HEK293 (cell line): ENCODE data around the gene CLIP1.

Experiments
- CTCF ChIA-PET: fragments of 350-600 bp; formaldehyde crosslinking; extraction: SDS; loops from one replicate; lab custom pipeline; 2021; ENCODE audit warnings: antibody characterized with exemption; lab: Yijun Ruan, JAX
- POLR2A ChIA-PET: fragments of 300-600 bp; formaldehyde crosslinking; extraction: SDS; loops from one replicate; lab custom pipeline; 2020; ENCODE audit warnings: antibody characterized with exemption, inconsistent platforms; lab: Yijun Ruan, JAX
- H3K27ac ChIP-seq: fragments of 200-500 bp; sonication (Bioruptor generic); 2 replicates; pipeline ENCODE4 v1.5.1; 2014; ENCODE audit warnings: low read depth, low read length, control low read depth, inconsistent platforms; ENCODE audit errors: extremely low read depth
- H3K36me3 ChIP-seq, 2 experiments: fragments of 200-500 bp in 1 of 2; sonication (Bioruptor generic) in 1 of 2; 1 replicate in 1 of 2; 2 replicates in 1 of 2; pipeline ENCODE4 v1.5.1; 2014 to 2017; ENCODE audit warnings: inconsistent platforms in 2 of 2, low read length in 2 of 2; ENCODE audit not compliant: control insufficient read depth in 2 of 2, insufficient read depth in 1 of 2
- H3K4me1 ChIP-seq: fragments of 200-500 bp; sonication (Bioruptor generic); 2 replicates; pipeline ENCODE4 v1.5.1; 2014; ENCODE audit warnings: mild to moderate bottlenecking, low read length, inconsistent platforms; ENCODE audit not compliant: control insufficient read depth, insufficient read depth
- H3K4me3 ChIP-seq: 2 replicates; pipeline ENCODE4 v1.5.1; 2011; ENCODE audit warnings: low read depth, mild to moderate bottlenecking, control low read depth, low read length, moderate library complexity
- H3K9me3 ChIP-seq: fragments of 200-500 bp; sonication (Bioruptor generic); 2 replicates; pipeline ENCODE4 v1.5.1; 2014; ENCODE audit warnings: low read depth, low read length, inconsistent platforms; ENCODE audit not compliant: control insufficient read depth, insufficient read depth
- BCL6B ChIP-seq: fragments of 450-650 bp; formaldehyde crosslinking; IDR thresholded peaks from 2 replicates; pipeline ENCODE4 v1.5.1; 2017; ENCODE audit warnings: missing biosample characterization, missing genetic modification characterization
- GFI1B ChIP-seq: fragments of 450-650 bp; formaldehyde crosslinking; IDR thresholded peaks from 2 replicates; pipeline ENCODE4 v1.5.1; 2016; ENCODE audit warnings: missing biosample characterization, missing genetic modification characterization
- GLI2 ChIP-seq: fragments of 450-650 bp; formaldehyde crosslinking; IDR thresholded peaks from 2 replicates; pipeline ENCODE4; 2017; ENCODE audit warnings: missing biosample characterization, missing genetic modification characterization, low read depth, borderline replicate concordance
- OSR2 ChIP-seq: fragments of 450-650 bp; formaldehyde crosslinking; IDR thresholded peaks from 2 replicates; pipeline ENCODE4 v1.5.1; 2016; ENCODE audit warnings: missing biosample characterization, missing genetic modification characterization
- PATZ1 ChIP-seq: fragments of 450-650 bp; formaldehyde crosslinking; IDR thresholded peaks from 2 replicates; pipeline ENCODE4 v1.5.1; 2016; ENCODE audit warnings: missing biosample characterization, missing genetic modification characterization
- PBX3 ChIP-seq: sonication (generic); formaldehyde crosslinking; IDR thresholded peaks from 2 replicates; pipeline ENCODE4 v1.8.1; 2022; ENCODE audit warnings: mild to moderate bottlenecking, moderate library complexity, missing genetic modification reagents
- SCRT1 ChIP-seq: fragments of 450-650 bp; formaldehyde crosslinking; IDR thresholded peaks from 2 replicates; pipeline ENCODE4 v1.5.1; 2016; ENCODE audit warnings: missing biosample characterization, missing genetic modification characterization, borderline replicate concordance
- SCRT2 ChIP-seq: fragments of 450-650 bp; formaldehyde crosslinking; IDR thresholded peaks from 2 replicates; pipeline ENCODE4 v1.5.1; 2016; ENCODE audit warnings: missing biosample characterization, missing genetic modification characterization
- SP2 ChIP-seq: fragments of 450-650 bp; formaldehyde crosslinking; IDR thresholded peaks from 2 replicates; pipeline ENCODE4 v1.5.1; 2016; ENCODE audit warnings: missing biosample characterization, missing genetic modification characterization
- ZBTB10 ChIP-seq: fragments of 450-650 bp; formaldehyde crosslinking; IDR thresholded peaks from 2 replicates; pipeline ENCODE4 v1.5.1; 2016; ENCODE audit warnings: missing biosample characterization, missing genetic modification characterization
- ZBTB8A ChIP-seq: fragments of 450-650 bp; formaldehyde crosslinking; IDR thresholded peaks from 2 replicates; pipeline ENCODE4 v1.5.1; 2016; ENCODE audit warnings: missing biosample characterization, missing genetic modification characterization
- ZFHX2 ChIP-seq: fragments of 450-650 bp; formaldehyde crosslinking; conservative IDR thresholded peaks from 2 replicates; pipeline ENCODE4 v1.5.1; 2016; ENCODE audit warnings: missing biosample characterization, missing genetic modification characterization
- ZIC2 ChIP-seq: fragments of 450-650 bp; formaldehyde crosslinking; IDR thresholded peaks from 2 replicates; pipeline ENCODE4 v1.5.1; 2016; ENCODE audit warnings: missing biosample characterization, missing genetic modification characterization
- ZNF112 ChIP-seq: fragments of 450-650 bp; formaldehyde crosslinking; IDR thresholded peaks from 2 replicates; pipeline ENCODE4 v1.5.0; 2017; ENCODE audit warnings: missing biosample characterization, missing genetic modification characterization
- ZNF132 ChIP-seq: fragments of 450-650 bp; formaldehyde crosslinking; IDR thresholded peaks from 2 replicates; pipeline ENCODE4 v1.5.1; 2017; ENCODE audit warnings: missing biosample characterization, missing genetic modification characterization, borderline replicate concordance
- ZNF133 ChIP-seq: fragments of 450-650 bp; formaldehyde crosslinking; IDR thresholded peaks from 2 replicates; pipeline ENCODE4 v1.5.1; 2016; ENCODE audit warnings: missing biosample characterization, missing genetic modification characterization
- ZNF169 ChIP-seq: fragments of 450-650 bp; formaldehyde crosslinking; IDR thresholded peaks from 2 replicates; pipeline ENCODE4 v1.5.1; 2016; ENCODE audit warnings: missing biosample characterization, missing genetic modification characterization
- ZNF184 ChIP-seq: fragments of 450-650 bp; IDR thresholded peaks from 2 replicates; pipeline ENCODE4 v1.5.1; 2018; ENCODE audit warnings: missing biosample characterization, mild to moderate bottlenecking, missing genetic modification characterization
- ZNF19 ChIP-seq: fragments of 450-650 bp; formaldehyde crosslinking; IDR thresholded peaks from 2 replicates; pipeline ENCODE4; 2016; ENCODE audit warnings: missing biosample characterization, missing genetic modification characterization, low read depth
- ZNF266 ChIP-seq: fragments of 450-650 bp; formaldehyde crosslinking; IDR thresholded peaks from 2 replicates; pipeline ENCODE4 v1.5.1; 2016; ENCODE audit warnings: missing biosample characterization, missing genetic modification characterization, low read depth
- ZNF501 ChIP-seq: fragments of 450-650 bp; formaldehyde crosslinking; IDR thresholded peaks from 2 replicates; pipeline ENCODE4 v1.5.1; 2016; ENCODE audit warnings: missing biosample characterization, missing genetic modification characterization
- ZNF510 ChIP-seq: fragments of 450-650 bp; formaldehyde crosslinking; IDR thresholded peaks from 2 replicates; pipeline ENCODE4 v1.5.1; 2018; ENCODE audit warnings: mild to moderate bottlenecking, missing genetic modification characterization, missing biosample characterization; ENCODE audit not compliant: insufficient replicate concordance
- ZNF560 ChIP-seq: fragments of 450-650 bp; formaldehyde crosslinking; IDR thresholded peaks from 2 replicates; pipeline ENCODE4 v1.5.1; 2017; ENCODE audit warnings: missing biosample characterization, missing genetic modification characterization, borderline replicate concordance
- ZNF624 ChIP-seq: fragments of 450-650 bp; formaldehyde crosslinking; IDR thresholded peaks from 2 replicates; pipeline ENCODE4 v1.5.1; 2017; ENCODE audit warnings: missing biosample characterization, missing genetic modification characterization
- ZNF629 ChIP-seq: fragments of 450-650 bp; formaldehyde crosslinking; IDR thresholded peaks from 2 replicates; pipeline ENCODE4 v1.5.1; 2017; ENCODE audit warnings: missing biosample characterization, missing genetic modification characterization
- ZNF776 ChIP-seq: fragments of 450-650 bp; formaldehyde crosslinking; IDR thresholded peaks from 2 replicates; pipeline ENCODE4 v1.5.0; 2017; ENCODE audit warnings: missing biosample characterization, missing genetic modification characterization, borderline replicate concordance
- ZNF830 ChIP-seq: fragments of 450-650 bp; IDR thresholded peaks from 2 replicates; pipeline ENCODE4 v1.5.0; 2018; ENCODE audit warnings: missing biosample characterization, missing genetic modification characterization, low read depth, mild to moderate bottlenecking, moderate library complexity

CLIP1 gene

GRCh38 chr12:122459211-122459610 is 36.7 kb upstream of the CLIP1 start:
- ChIA-PET CTCF (no interaction called here), POLR2A (no interaction called here)
- no peaks in the 10 kb centered on the region for H3K36me3 ChIP-seq
- no peak for TF ChIP-seq ZFHX2 (tag by site-specific recombination)
- peak; percentile 75 for TF ChIP-seq ZIC2 (tag by site-specific recombination)
- TF ChIP-seq, all 188 proteins: peak for 1
- Histone ChIP-seq H3K9me3 (no peaks in the 10 kb centered on the region), H3K27ac (no peak overlapping the region), H3K4me3 (no peak overlapping the region), H3K4me1 (no peaks in the 10 kb centered on the region)

- H3K27ac ChIP-seq, result no peak overlapping the region
- no peak overlapping the region for H3K4me3 ChIP-seq
- POLR2A ChIA-PET, result no interaction called here
- no peaks in the 10 kb centered on the region for H3K9me3 ChIP-seq
- CTCF ChIA-PET, result interaction anchor here (0.6 kb wide), 1 partner anchor 15 kb away, joined by 4 read pairs; no protein-coding TSS in a partner anchor
- no peaks in the 10 kb centered on the region for H3K36me3 ChIP-seq
- no peaks in the 10 kb centered on the region for H3K4me1 ChIP-seq
- TF ChIP-seq ZNF184 (no peak), ZNF132 (tag by site-specific recombination) (no peak), ZBTB8A (tag by site-specific recombination) (peak; percentile 85), ZNF266 (tag by site-specific recombination) (0 out of 2 replicates have a peak, but pooled peaks have one; percentile 44), ZNF624 (tag by site-specific recombination) (no peak), ZNF19 (tag by site-specific recombination) (peak; percentile 37; the same call in 1 of the 2 replicates), ZNF560 (tag by site-specific recombination) (peak; percentile 70; the same call in 1 of the 2 replicates), ZBTB10 (tag by site-specific recombination) (no peak), BCL6B (tag by site-specific recombination) (no peak), PATZ1 (tag by site-specific recombination) (no peak), ZNF629 (peak; percentile 71), GFI1B (tag by site-specific recombination) (peak; percentile 32; the same call in 1 of the 2 replicates), SCRT2 (tag by site-specific recombination) (peak; percentile 37), ZNF501 (tag by site-specific recombination) (peak; percentile 42; the same call in 1 of the 2 replicates), SCRT1 (tag by site-specific recombination) (peak; percentile 63; the same call in 1 of the 2 replicates), SP2 (tag by site-specific recombination) (no peak), ZNF169 (no peak), ZNF776 (tag by site-specific recombination) (no peak), GLI2 (tag by site-specific recombination) (peak; percentile 52; the same call in 1 of the 2 replicates), PBX3 (CRISPR knock-in tag) (no peak), ZNF112 (no peak), ZNF830 (tag by site-specific recombination) (no peak), ZNF510 (peak; percentile 90), OSR2 (tag by site-specific recombination) (no peak), ZNF133 (no peak)
Measured at GRCh38 chr12:122458105-122459035, 35.9 kb upstream of the CLIP1 start.
